Hematopoietic multipotent progenitor cell treated with erythropoietin and hydrocortisone succinate and interleukin-3 and kit ligand, for 6 days (in vitro differentiated cells): ENCODE measurements around the gene CIC.
"Not testable (repeated sequence)": the region's sequence is repeated elsewhere in the genome, so short reads cannot be mapped to it uniquely, and the experiment has no call there.

Source experiments
- DNase-seq: peaks from one replicate; pipeline ENCODE4 v3.0.0-alpha.2; 2015

CIC gene

GRCh38 chr19:42335971-42336370 lies 66.9 kb downstream of the CIC start:
- DNase-seq = no peak

GRCh38 chr19:42339126-42339860 lies 70.2 kb downstream of the CIC start:
- not testable (repeated sequence) for DNase-seq

- not testable (repeated sequence) for DNase-seq
Observed at GRCh38 chr19:42339922-42340321, 70.9 kb downstream of the CIC start.

GRCh38 chr19:42343344-42344110 lies 74.5 kb downstream of the CIC start:
- no peak for DNase-seq

- no peak for DNase-seq
Observed at GRCh38 chr19:42344336-42344893, 75.4 kb downstream of the CIC start.
